ENCODE data around the gene RERG.

DNA sequence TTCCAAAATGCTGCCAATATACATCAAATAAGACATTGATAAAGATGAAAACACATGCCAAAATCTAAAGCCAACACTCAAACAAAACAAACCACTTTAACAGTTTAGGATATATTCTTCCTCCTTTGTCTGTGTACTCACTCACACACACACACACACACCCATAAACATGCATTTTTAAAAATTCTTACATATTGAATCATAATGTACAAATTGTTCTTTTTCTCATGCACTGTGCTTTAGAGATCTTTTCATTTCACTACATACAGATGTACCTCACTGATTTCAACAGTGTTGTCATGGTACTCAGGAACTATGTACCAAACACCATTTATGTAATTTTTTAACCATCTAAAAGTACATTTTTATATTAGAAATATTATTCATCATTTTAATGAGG lies 9.5 kb upstream of the RERG start:
- TF ChIP-seq EZH2 (IDR thresholded peaks at IDR 0.05; ENCODE audit: insufficient read depth, poor library complexity, severe bottlenecking) (no peak), EZH2phosphoT487 (IDR thresholded peaks at IDR 0.05; ENCODE audit: insufficient read depth, low read depth) (no peak)
